Measurements from ENCODE around the gene SRSF9.

DNA sequence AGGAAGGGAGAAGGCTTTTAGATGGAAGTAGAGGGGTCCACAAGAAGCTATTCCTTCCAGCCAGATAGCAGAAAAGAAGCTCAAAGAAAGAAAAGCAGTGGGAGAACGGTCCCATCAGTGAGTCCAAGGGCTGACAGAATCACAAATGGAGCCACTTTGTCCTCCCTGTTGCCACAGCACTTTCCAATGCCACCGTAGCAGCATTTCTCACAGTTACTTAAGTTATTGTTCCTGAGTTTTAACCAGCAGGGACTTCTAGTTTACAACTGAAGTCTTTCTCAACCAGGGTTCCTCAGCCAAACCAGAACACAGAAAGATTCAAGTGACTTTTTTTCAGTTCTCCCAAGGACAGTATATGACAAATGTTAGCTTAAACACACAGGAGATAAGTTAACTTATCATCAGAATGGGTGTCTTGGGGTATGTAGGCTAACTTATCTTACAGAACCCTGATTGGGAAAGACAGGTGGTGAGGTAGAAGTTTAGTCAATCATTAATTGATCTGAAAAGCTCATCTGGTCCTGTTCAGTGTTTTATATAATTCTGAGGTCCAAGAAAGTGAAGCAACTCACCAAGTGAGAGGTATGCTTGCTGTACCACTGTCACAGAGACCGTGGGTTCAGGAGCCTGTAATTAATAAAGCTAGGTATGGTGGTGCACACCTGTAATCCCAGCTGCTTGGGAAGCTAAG is 16.3 kb downstream of the SRSF9 start:
- no peak for TF ChIP-seq CTCF (IDR thresholded peaks at IDR 0.05)
- TF ChIP-seq POLR2A (IDR thresholded peaks at IDR 0.05), result no peak

Measured in lower leg skin (tissue), 3 donors.